K562 (cell line): ENCODE measurements around the gene ERC2. TPM values are rescaled to one million over a fixed set of nuclear protein-coding genes. Genes with fewer than 3 reads are reported as not detected.

ENCODE experiments used
- ATAC-seq: fragments of 200-7000 bp; cut with Tn5 transposase; 3 replicates; pipeline ENCODE4 v1.9.1; 2020; ENCODE audit warnings: moderate library complexity
- BruUV-seq: library from RNA; stranded (reverse); fragments of 400-500 nt; replicated peaks from 2 replicates; lab custom pipeline; 2021; lab: Mats Ljungman, UMichigan
- CTCF ChIA-PET: fragments of 300-600 bp; formaldehyde crosslinking; extraction: SDS; loops from one replicate; lab custom pipeline; 2021; ENCODE audit warnings: low intra/inter-chr PET ratio; lab: Yijun Ruan, JAX
- POLR2A ChIA-PET: fragments of 300-600, 350-650 bp; sonication (Branson Sonifier 250); formaldehyde crosslinking; extraction: SDS; loops from one replicate; lab custom pipeline; 2021; ENCODE audit warnings: antibody characterized with exemption, inconsistent platforms; lab: Yijun Ruan, JAX
- DNase-seq, 4 experiments: peaks; one replicate each; pipeline versions ENCODE4 v3.0.0 to v3.0.0-alpha.2; 2011 to 2018; ENCODE audit warnings: low spot score in 3 of 4, mixed read lengths in 3 of 4; ENCODE audit errors: extremely low read depth in 1 of 4
- FAIRE-seq: peaks from 2 replicates; lab custom pipeline; 2011; peaks lifted over from hg19 to GRCh38; lab: Jason Lieb, UNC
- H2AFZ ChIP-seq: 2 replicates; pipeline ENCODE4 v1.6.0; 2011; ENCODE audit warnings: low read depth, low read length, control low read depth, inconsistent platforms
- H3K27ac ChIP-seq: fragments of 200-600 bp; 3 replicates; pipeline ENCODE4 v1.8.0; 2011; ENCODE audit warnings: low read depth, mild to moderate bottlenecking, control low read depth, inconsistent platforms, low read length, moderate library complexity, mixed read lengths; ENCODE audit errors: extremely low read depth
- H3K27me3 ChIP-seq, 2 experiments: fragments of 300-600 bp in 1 of 2; 2 replicates in 1 of 2; 3 replicates in 1 of 2; pipeline versions ENCODE4 v1.6.0 to v1.8.0; 2011; ENCODE audit warnings: inconsistent platforms in 2 of 2, low read length in 2 of 2, mild to moderate bottlenecking in 1 of 2, mixed read lengths in 1 of 2, moderate library complexity in 1 of 2; ENCODE audit not compliant: control insufficient read depth in 2 of 2, insufficient read depth in 2 of 2
- H3K36me3 ChIP-seq: fragments of 300-600 bp; 3 replicates; pipeline ENCODE4 v1.8.0; 2011; ENCODE audit warnings: mild to moderate bottlenecking, low read length, inconsistent platforms; ENCODE audit not compliant: control insufficient read depth, insufficient read depth
- H3K4me1 ChIP-seq, 2 experiments: fragments of 200-600 bp in 1 of 2; replicated peaks in 1 of 2; 2 replicates in 1 of 2; 3 replicates in 1 of 2; pipeline versions ENCODE4 v1.5.1 to v1.8.0; 2011; ENCODE audit warnings: inconsistent platforms in 2 of 2, low read length in 2 of 2, mild to moderate bottlenecking in 1 of 2, mixed read lengths in 1 of 2, moderate library complexity in 1 of 2; ENCODE audit not compliant: control insufficient read depth in 2 of 2, insufficient read depth in 2 of 2
- H3K4me2 ChIP-seq: 2 replicates; pipeline ENCODE4 v1.6.1; 2011; ENCODE audit warnings: low read length, control low read depth, inconsistent platforms, mixed read lengths; ENCODE audit not compliant: insufficient read depth
- H3K4me3 ChIP-seq: fragments of 200-600 bp; sonication (generic), shearing (Covaris generic); 2 replicates; pipeline ENCODE4 v1.5.1; 2016; ENCODE audit warnings: control low read depth, inconsistent platforms
- H3K79me2 ChIP-seq: fragments of 200-600 bp; 3 replicates; pipeline ENCODE4 v1.8.0; 2011; ENCODE audit warnings: low read length, inconsistent platforms; ENCODE audit not compliant: control insufficient read depth, insufficient read depth
- H3K9ac ChIP-seq, 2 experiments: 2 replicates each; pipeline versions ENCODE4 v1.6.0 to v1.6.1; 2011; ENCODE audit warnings: low read depth in 2 of 2, low read length in 2 of 2, control low read depth in 1 of 2, inconsistent platforms in 1 of 2, mild to moderate bottlenecking in 1 of 2, mixed read lengths in 1 of 2; ENCODE audit not compliant: insufficient read depth in 1 of 2
- H3K9me1 ChIP-seq: one replicate; pipeline ENCODE4 v1.6.0; 2011; ENCODE audit warnings: inconsistent platforms, mild to moderate bottlenecking, low read length, moderate library complexity; ENCODE audit not compliant: control insufficient read depth, insufficient read depth
- H3K9me3 ChIP-seq: replicated peaks from 2 replicates; pipeline ENCODE4 v1.5.1; 2011; ENCODE audit warnings: low read depth, low read length, inconsistent platforms; ENCODE audit not compliant: control insufficient read depth, insufficient read depth
- H4K20me1 ChIP-seq: replicated peaks from 2 replicates; pipeline ENCODE4 v1.6.1; 2011; ENCODE audit warnings: low read length, inconsistent platforms, mixed read lengths; ENCODE audit not compliant: control insufficient read depth, insufficient read depth
- BCOR ChIP-seq: fragments of 450-650 bp; IDR thresholded peaks from 2 replicates; pipeline ENCODE4 v1.6.1; 2016
- C11orf30 ChIP-seq: fragments of 450-650 bp; IDR thresholded peaks from 2 replicates; pipeline ENCODE4 v1.6.1; 2016; ENCODE audit warnings: low read depth, mild to moderate bottlenecking
- MTA1 ChIP-seq: fragments of 450-650 bp; IDR thresholded peaks from 2 replicates; pipeline ENCODE4 v1.6.1; 2017; ENCODE audit warnings: borderline replicate concordance
- NFE2 ChIP-seq: IDR thresholded peaks from 2 replicates; pipeline ENCODE4 v1.6.1; 2014; ENCODE audit warnings: antibody characterized with exemption, low read depth
- NR2F6 ChIP-seq: fragments of 450-650 bp; formaldehyde crosslinking; IDR thresholded peaks from 2 replicates; pipeline ENCODE4 v1.4.0; 2020; ENCODE audit warnings: mild to moderate bottlenecking
- SMARCE1 ChIP-seq: fragments of 450-650 bp; IDR thresholded peaks from 2 replicates; pipeline ENCODE4 v1.7.1; 2016; ENCODE audit warnings: mild to moderate bottlenecking
- SREBF2 ChIP-seq: sonication (generic); formaldehyde crosslinking; IDR thresholded peaks from 2 replicates; pipeline ENCODE4 v1.4.0; 2020; ENCODE audit warnings: mild to moderate bottlenecking, missing genetic modification reagents
- ZNF23 ChIP-seq: fragments of 250-450 bp; sonication (Bioruptor Pico); IDR thresholded peaks from 2 replicates; pipeline ENCODE4 v1.4.0; 2020; ENCODE audit warnings: mild to moderate bottlenecking
- ZNF311 ChIP-seq: fragments of 250-450 bp; sonication (Bioruptor Pico); IDR thresholded peaks from 2 replicates; pipeline ENCODE4 v1.4.0; 2020; ENCODE audit warnings: mild to moderate bottlenecking, moderate library complexity
- ZNF780A ChIP-seq: fragments of 250-450 bp; sonication (Bioruptor Pico); IDR thresholded peaks from 2 replicates; pipeline ENCODE4 v1.5.0; 2021; ENCODE audit warnings: mild to moderate bottlenecking
- WGBS: fragments of 100-300 bp; shearing (Covaris generic); methylation state at CpG from one replicate; pipeline ENCODE4 v1.1.6; 2016; ENCODE audit warnings: low coverage, mixed read lengths; ENCODE audit not compliant: insufficient coverage; ENCODE audit errors: missing lambda C conversion rate; 5-methylcytosine and 5-hydroxymethylcytosine counted together
- in situ Hi-C: fragments of 300-500 bp; cut with MboI; formaldehyde crosslinking; loops from 4 replicates; pipeline ENCODE4 v1.15.0; 2018; ENCODE audit warnings: inconsistent platforms, mixed read lengths
- intact Hi-C: fragments of 100-400 bp; cut with micrococcal nuclease; formaldehyde crosslinking; loops from 2 replicates; pipeline ENCODE4 v1.14.2; 2022
- polyA plus RNA-seq, 8 experiments: library from polyadenylated mRNA; depleted of rRNA in 4 of 8; stranded (reverse) in 5 of 8; unstranded in 3 of 8; fragments of >200 nt; fragmentation: Nextera tagmentation in 2 of 8; fragmentation: Illumina TruSeq in 1 of 8; extraction: Ambion mirVana in 2 of 8; extraction: Trizol in 1 of 8; gene quantifications; 2 replicates each; pipeline versions ENCODE4 v1.2.1 to v1.2.3, GENCODE V29; 2011 to 2014; ENCODE audit warnings: inconsistent platforms in 1 of 8, missing spikeins in 1 of 8
- total RNA-seq, 7 experiments: library from RNA; depleted of rRNA in 6 of 7; stranded (reverse); fragments of >200 nt in 6 of 7; fragmentation: Illumina TruSeq in 2 of 7; extraction: Trizol in 2 of 7; gene quantifications; 2 replicates each; pipeline versions ENCODE4 v1.2.1 to v1.2.3, GENCODE V29; 2011 to 2021; ENCODE audit warnings: low replicate concordance in 1 of 7
- TF ChIP-seq, protein P1 (sequence below): sonication (generic); formaldehyde crosslinking; IDR thresholded peaks from 2 replicates; pipeline ENCODE4 v1.5.0; 2020; ENCODE audit warnings: missing genetic modification reagents

Gene ERC2
- total and polyA plus RNA-seq, 9 of the 15 experiments (the other 6 are each of a cell fraction or from before 2014, with no cell fraction given): 0.04 to 0.18 (median 0.07) TPM; not detected in 2

DNA sequence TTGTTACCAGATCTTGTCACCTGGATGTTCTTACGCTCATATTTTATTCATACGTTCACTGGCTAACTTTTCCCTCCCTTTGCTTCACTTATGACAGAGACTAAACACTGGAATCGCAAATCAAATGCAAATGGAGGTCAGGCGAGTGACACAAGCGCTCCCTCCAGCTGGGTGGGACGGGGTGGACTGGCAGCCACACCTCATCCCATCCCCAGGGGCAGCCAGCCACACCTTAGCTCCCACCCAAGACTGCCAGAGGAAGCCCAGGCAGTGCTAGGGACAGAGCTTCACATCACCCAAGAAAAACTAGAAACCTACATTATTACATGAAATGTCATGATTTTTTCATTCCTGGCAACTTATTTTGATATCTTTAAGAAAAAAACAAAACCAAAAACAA lies 366.2 kb downstream of the ERC2 start:
- FAIRE-seq (no peak), ATAC-seq (no peak), DNase-seq (no peak)
- Histone ChIP-seq H3K4me3 (no peak overlapping the region), H3K79me2 (no peaks in the 10 kb centered on the region), H3K4me2 (no peak overlapping the region), H3K9me1 (no peaks in the 10 kb centered on the region), H3K9ac (no peak overlapping the region), H4K20me1 (no peaks in the 10 kb centered on the region), H3K27ac (no peak overlapping the region), H3K27me3 (no peaks in the 10 kb centered on the region), H3K9me3 (no peaks in the 10 kb centered on the region), H3K36me3 (no peaks in the 10 kb centered on the region), H3K4me1 (no peaks in the 10 kb centered on the region), H2AFZ (no peak overlapping the region)
- TF ChIP-seq NR2F6 (no peak), SMARCE1 (no peak), MTA1 (no peak), C11orf30 (no peak), ZNF311 (no peak), NFE2 (no peak), SREBF2 (CRISPR knock-in tag) (no peak), ZNF780A (CRISPR knock-in tag) (no peak), ZNF23 (CRISPR knock-in tag) (no peak), BCOR (no peak)
- TF ChIP-seq, protein P1, sequence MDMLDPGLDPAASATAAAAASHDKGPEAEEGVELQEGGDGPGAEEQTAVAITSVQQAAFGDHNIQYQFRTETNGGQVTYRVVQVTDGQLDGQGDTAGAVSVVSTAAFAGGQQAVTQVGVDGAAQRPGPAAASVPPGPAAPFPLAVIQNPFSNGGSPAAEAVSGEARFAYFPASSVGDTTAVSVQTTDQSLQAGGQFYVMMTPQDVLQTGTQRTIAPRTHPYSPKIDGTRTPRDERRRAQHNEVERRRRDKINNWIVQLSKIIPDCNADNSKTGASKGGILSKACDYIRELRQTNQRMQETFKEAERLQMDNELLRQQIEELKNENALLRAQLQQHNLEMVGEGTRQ (CRISPR knock-in tag): no peak
- BruUV-seq: no TSS peak
- POLR2A ChIA-PET: interaction anchor here (0.9 kb wide), 1 partner anchor 12 kb away, joined by 3 read pairs; no protein-coding TSS in a partner anchor
- CTCF ChIA-PET: no interaction called here
- in situ Hi-C loops (no loop called here), intact Hi-C loops (no loop called here)
- 0% methylated on average over 4 of the region's 6 CpGs for WGBS
